Thyroid gland (tissue), 4 donors: ENCODE measurements around the gene ARHGAP28. TPM values are rescaled to one million over a fixed set of nuclear protein-coding genes. Genes with fewer than 3 reads are reported as not detected.

Experiments
- DNase-seq, 2 donors: peaks; one replicate each; pipeline ENCODE4 v3.0.0-alpha.2; 2019
- H3K27ac ChIP-seq, 3 donors: fragments of 200-600 bp; sonication (generic); 1 replicate in 2 of 3; 2 replicates in 1 of 3; pipeline ENCODE4 v1.5.1; 2016 to 2019; ENCODE audit warnings: mild to moderate bottlenecking in 1 of 3, moderate library complexity in 1 of 3
- H3K27me3 ChIP-seq: fragments of 200-600 bp; sonication (generic); one replicate; pipeline ENCODE4 v1.5.1; 2019
- H3K36me3 ChIP-seq, 2 donors: fragments of 200-600 bp; sonication (generic); one replicate each; pipeline ENCODE4 v1.5.1; 2016 to 2019
- H3K4me1 ChIP-seq, 2 donors: fragments of 200-600 bp; sonication (generic); one replicate each; pipeline ENCODE4 v1.5.1; 2017 to 2019
- H3K4me3 ChIP-seq, 3 donors: fragments of 200-600 bp; sonication (generic); replicated peaks in 1 of 3; 1 replicate in 2 of 3; 2 replicates in 1 of 3; pipeline ENCODE4 v1.5.1; 2016; ENCODE audit warnings: mild to moderate bottlenecking in 1 of 3
- H3K9me3 ChIP-seq: fragments of 200-600 bp; sonication (generic); one replicate; pipeline ENCODE4 v1.5.1; 2017
- CTCF ChIP-seq, 6 experiments: fragments of 200-600 bp in 3 of 6; fragments of 450-650 bp in 3 of 6; sonication (generic) in 3 of 6; IDR thresholded peaks; one replicate each; pipeline ENCODE4 v1.5.1; 2016 to 2019; ENCODE audit warnings: antibody characterized with exemption in 6 of 6, mild to moderate bottlenecking in 2 of 6, inconsistent platforms in 1 of 6, moderate library complexity in 1 of 6
- POLR2A ChIP-seq, 2 donors: fragments of 450-650 bp; IDR thresholded peaks; one replicate each; pipeline ENCODE4 v1.6.1; 2017; ENCODE audit warnings: antibody characterized with exemption in 2 of 2, mild to moderate bottlenecking in 2 of 2, moderate library complexity in 1 of 2
- WGBS, 2 donors: methylation state at CpG; one replicate each; pipeline ENCODE4 v1.1.5; 2017; 5-methylcytosine and 5-hydroxymethylcytosine counted together
- intact Hi-C: fragments of 100-400 bp; cut with DNase I; formaldehyde crosslinking; loops from one replicate; pipeline ENCODE4 v1.15.1; 2023
- total RNA-seq, 4 donors: library from RNA; depleted of rRNA; stranded (reverse); fragments of >200 nt; gene quantifications; one replicate each; pipeline ENCODE4 v1.2.3, GENCODE V29; 2016

Gene ARHGAP28
- total RNA-seq, 4 donors from 2014 or later: 2.8 to 26.5 (median 9.1) TPM

GRCh38 chr18:6891788-6892187, 162.3 kb downstream of the ARHGAP28 start:
- DNase-seq: no peak
- H3K4me3 ChIP-seq: no peak overlapping the region
- H3K9me3 ChIP-seq: no peaks in the 10 kb centered on the region
- 95 to 100% methylated on average over 3 of the region's 3 CpGs for WGBS, 2 donors
- peaks cover 0 to 10% of the 10 kb centered on the region in 2 donors for H3K36me3 ChIP-seq
- intact Hi-C loops: no loop called here
- TF ChIP-seq POLR2A (IDR thresholded peaks at IDR 0.05) (no peak), CTCF (IDR thresholded peaks at IDR 0.05) (no peak)
- H3K4me1 ChIP-seq: no peaks in the 10 kb centered on the region
- H3K27ac ChIP-seq: no peak overlapping the region
- H3K27me3 ChIP-seq: no peaks in the 10 kb centered on the region

- no peak for DNase-seq
- WGBS, 2 donors: 90 to 91% methylated on average over 3 of the region's 3 CpGs
- Histone ChIP-seq H3K9me3 (no peaks in the 10 kb centered on the region), H3K36me3 (no peaks in the 10 kb centered on the region), H3K27me3 (no peaks in the 10 kb centered on the region), H3K27ac (no peak overlapping the region), H3K4me1 (no peaks in the 10 kb centered on the region), H3K4me3 (no peak overlapping the region)
- no peak for TF ChIP-seq POLR2A (IDR thresholded peaks at IDR 0.05)
- no peak for TF ChIP-seq CTCF (IDR thresholded peaks at IDR 0.05)
- intact Hi-C loops: no loop called here
Observed at GRCh38 chr18:6901286-6901926, 171.9 kb downstream of the ARHGAP28 start.

GRCh38 chr18:6917072-6917471, 187.6 kb downstream of the ARHGAP28 start:
- no peaks in the 10 kb centered on the region for H3K4me1 ChIP-seq
- H3K9me3 ChIP-seq: no peaks in the 10 kb centered on the region
- 77 to 92% methylated on average over 3 of the region's 3 CpGs for WGBS, 2 donors
- intact Hi-C loops: loop anchor here (5.0 kb wide), 1 partner anchor 260 kb away; no protein-coding TSS in a partner anchor
- no peaks in the 10 kb centered on the region for H3K27me3 ChIP-seq
- TF ChIP-seq POLR2A (IDR thresholded peaks at IDR 0.05) (no peak), CTCF (IDR thresholded peaks at IDR 0.05) (no peak)
- H3K4me3 ChIP-seq: no peak overlapping the region
- DNase-seq: no peak
- peaks cover 0 to 6% of the 10 kb centered on the region in 2 donors for H3K36me3 ChIP-seq
- no peak overlapping the region for H3K27ac ChIP-seq

GRCh38 chr18:6920099-6920955, 190.8 kb downstream of the ARHGAP28 start:
- DNase-seq: peak; percentile 50 to 60
- Histone ChIP-seq H3K27me3 (no peaks in the 10 kb centered on the region), H3K36me3 (no peaks in the 10 kb centered on the region), H3K4me1 (no peaks in the 10 kb centered on the region), H3K27ac (no peak overlapping the region), H3K9me3 (no peaks in the 10 kb centered on the region), H3K4me3 (no peak overlapping the region)
- WGBS, 2 donors: 73 to 74% methylated on average over 35 to 37 of the region's 37 CpGs
- TF ChIP-seq CTCF (IDR thresholded peaks at IDR 0.05) (peak in 4 of 6 experiments; percentile 39 to 87 (median 66)), POLR2A (IDR thresholded peaks at IDR 0.05) (no peak)
- intact Hi-C loops: loop anchor here (10.0 kb wide), 1 partner anchor 104 kb away; no protein-coding TSS in a partner anchor

DNA sequence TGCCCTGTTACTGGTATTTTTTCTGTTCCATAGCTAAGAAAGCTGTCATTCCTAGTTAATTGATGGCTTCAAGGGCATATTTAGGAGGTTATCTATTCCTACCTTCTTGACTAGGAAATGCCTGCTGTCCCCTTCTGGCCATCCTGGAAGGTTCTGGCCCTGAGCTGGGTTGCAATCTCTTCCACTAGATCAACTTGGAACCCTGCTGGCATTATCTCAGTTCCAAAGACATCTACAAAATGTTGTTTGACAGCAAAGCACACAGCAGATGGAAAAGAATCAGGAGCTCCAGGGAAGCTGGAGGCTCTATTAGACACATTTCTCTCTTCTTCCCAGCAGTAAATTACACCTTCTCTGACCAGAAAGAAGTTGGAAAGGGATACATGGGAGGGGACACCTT, 192.1 kb downstream of the ARHGAP28 start:
- Histone ChIP-seq H3K36me3 (no peaks in the 10 kb centered on the region), H3K4me1 (no peaks in the 10 kb centered on the region), H3K27ac (no peak overlapping the region), H3K4me3 (no peak overlapping the region), H3K9me3 (no peaks in the 10 kb centered on the region), H3K27me3 (no peaks in the 10 kb centered on the region)
- intact Hi-C loops: loop anchor here (10.0 kb wide), 1 partner anchor 103 kb away; no protein-coding TSS in a partner anchor
- TF ChIP-seq POLR2A (IDR thresholded peaks at IDR 0.05) (no peak), CTCF (IDR thresholded peaks at IDR 0.05) (no peak)
- DNase-seq: no peak
